H1 (cell line): ENCODE measurements around the gene COL4A2. TPM values are rescaled to one million over a fixed set of nuclear protein-coding genes. Genes with fewer than 3 reads are reported as not detected.

ENCODE experiments used
- CTCF ChIA-PET: fragments of 300-600 bp; sonication (Branson Sonifier 250); formaldehyde crosslinking; loops from one replicate; lab custom pipeline; 2021; ENCODE audit not compliant: partially characterized antibody; lab: Charles Lee
- POLR2A ChIA-PET: fragments of 300-600 bp; sonication (Branson Sonifier 250); formaldehyde crosslinking; loops from one replicate; lab custom pipeline; 2021; ENCODE audit warnings: inconsistent platforms; ENCODE audit not compliant: partially characterized antibody; lab: Charles Lee
- DNase-seq, 2 experiments: peaks; one replicate each; pipeline versions ENCODE4 v3.0.0 to v3.0.0-alpha.2; 2010 to 2022; ENCODE audit warnings: low spot score in 2 of 2, low read depth in 1 of 2, mixed read lengths in 1 of 2
- FAIRE-seq: peaks from 2 replicates; lab custom pipeline; 2011; peaks lifted over from hg19 to GRCh38; lab: Jason Lieb, UNC
- H2AFZ ChIP-seq: 2 replicates; pipeline ENCODE4 v1.8.1; 2012; ENCODE audit warnings: low read length, inconsistent platforms
- H2AK5ac ChIP-seq: 2 replicates; pipeline ENCODE4 v1.6.1; 2013; ENCODE audit warnings: low read depth, low read length
- H2BK120ac ChIP-seq: replicated peaks from 2 replicates; pipeline ENCODE3; 2013; ENCODE audit warnings: low read depth, low read length, inconsistent platforms
- H2BK12ac ChIP-seq: 2 replicates; pipeline ENCODE4 v1.6.1; 2013; ENCODE audit warnings: low read depth, low read length
- H2BK15ac ChIP-seq: 2 replicates; pipeline ENCODE4 v1.6.1; 2013; ENCODE audit warnings: low read length
- H2BK20ac ChIP-seq: 2 replicates; pipeline ENCODE4 v1.6.1; 2013; ENCODE audit warnings: low read length
- H2BK5ac ChIP-seq: 2 replicates; pipeline ENCODE4 v1.6.1; 2013; ENCODE audit warnings: low read depth, low read length
- H3K14ac ChIP-seq: 2 replicates; pipeline ENCODE4 v1.6.1; 2013; ENCODE audit warnings: inconsistent platforms; ENCODE audit not compliant: insufficient read length
- H3K18ac ChIP-seq: 2 replicates; pipeline ENCODE4 v1.6.1; 2013; ENCODE audit warnings: low read length; ENCODE audit errors: extremely low read depth
- H3K23ac ChIP-seq: 2 replicates; pipeline ENCODE4 v1.6.1; 2013; ENCODE audit warnings: inconsistent platforms; ENCODE audit not compliant: insufficient read length
- H3K23me2 ChIP-seq: 2 replicates; pipeline ENCODE4 v1.6.1; 2013; ENCODE audit warnings: low read depth, low read length
- H3K27ac ChIP-seq: 2 replicates; pipeline ENCODE4 v1.6.1; 2011; ENCODE audit warnings: low read depth, low read length, inconsistent platforms
- H3K27me3 ChIP-seq, 4 experiments: replicated peaks in 1 of 4; 1 replicate in 1 of 4; 2 replicates in 3 of 4; pipeline versions ENCODE4 v1.6.1 to v1.8.1; 2011 to 2013; ENCODE audit warnings: low read length in 3 of 4, mild to moderate bottlenecking in 3 of 4, inconsistent platforms in 2 of 4, mixed read lengths in 2 of 4, moderate library complexity in 1 of 4; ENCODE audit not compliant: control insufficient read depth in 3 of 4, insufficient read depth in 3 of 4; ENCODE audit errors: extremely low read depth in 1 of 4
- H3K36me3 ChIP-seq, 4 experiments: 2 replicates each; pipeline versions ENCODE4 v1.6.1 to v1.8.1; 2011 to 2013; ENCODE audit warnings: mild to moderate bottlenecking in 4 of 4, low read length in 3 of 4, moderate library complexity in 2 of 4, control low read depth in 1 of 4, inconsistent platforms in 1 of 4; ENCODE audit not compliant: insufficient read depth in 4 of 4, control insufficient read depth in 2 of 4
- H3K4ac ChIP-seq: replicated peaks from 2 replicates; pipeline ENCODE3; 2013; ENCODE audit warnings: low read length, low read depth, mixed read lengths, inconsistent platforms; ENCODE audit not compliant: insufficient read length
- H3K4me1 ChIP-seq, 4 experiments: replicated peaks in 1 of 4; 1 replicate in 1 of 4; 2 replicates in 3 of 4; pipeline versions ENCODE4 v1.6.1 to v1.8.1; 2011 to 2013; ENCODE audit warnings: low read length in 3 of 4, inconsistent platforms in 2 of 4, mixed read lengths in 1 of 4; ENCODE audit not compliant: insufficient read depth in 4 of 4, control insufficient read depth in 3 of 4
- H3K4me2 ChIP-seq, 2 experiments: 2 replicates each; pipeline versions ENCODE4 v1.6.1 to v1.8.1; 2011 to 2013; ENCODE audit warnings: low read depth in 2 of 2, low read length in 2 of 2, control low read depth in 1 of 2, inconsistent platforms in 1 of 2, mild to moderate bottlenecking in 1 of 2; ENCODE audit not compliant: insufficient read depth in 1 of 2
- H3K4me3 ChIP-seq, 4 experiments: fragments of 200-600, 300-600 bp in 1 of 4; sonication (generic), shearing (Covaris generic), sonication (Bioruptor Twin) in 1 of 4; 2 replicates each; pipeline versions ENCODE4 v1.5.1 to v1.8.1; 2011 to 2016; ENCODE audit warnings: low read length in 4 of 4, low read depth in 3 of 4, control low read depth in 2 of 4, inconsistent platforms in 2 of 4, mild to moderate bottlenecking in 2 of 4, mixed read lengths in 1 of 4, moderate library complexity in 1 of 4; ENCODE audit not compliant: insufficient read depth in 2 of 4; ENCODE audit errors: extremely low read depth in 1 of 4
- H3K56ac ChIP-seq: replicated peaks from 2 replicates; pipeline ENCODE3; 2013; ENCODE audit warnings: low read depth, mild to moderate bottlenecking, mixed read lengths, low read length, inconsistent platforms; ENCODE audit not compliant: insufficient read length
- H3K79me1 ChIP-seq: 2 replicates; pipeline ENCODE4 v1.6.1; 2013; ENCODE audit warnings: low read depth, low read length, control low read depth
- H3K79me2 ChIP-seq, 2 experiments: 2 replicates each; pipeline versions ENCODE4 v1.6.1 to v1.8.1; 2012 to 2013; ENCODE audit warnings: low read length in 2 of 2, mild to moderate bottlenecking in 2 of 2, inconsistent platforms in 1 of 2; ENCODE audit not compliant: insufficient read depth in 2 of 2, control insufficient read depth in 1 of 2
- H3K9ac ChIP-seq, 4 experiments: replicated peaks in 1 of 4; 1 replicate in 1 of 4; 2 replicates in 3 of 4; pipeline versions ENCODE4 v1.6.1 to v1.8.1; 2011 to 2013; ENCODE audit warnings: low read depth in 3 of 4, low read length in 3 of 4, control low read depth in 2 of 4, mild to moderate bottlenecking in 2 of 4, moderate library complexity in 2 of 4, inconsistent platforms in 1 of 4; ENCODE audit errors: extremely low read depth in 1 of 4
- H3K9me3 ChIP-seq, 2 experiments: 2 replicates each; pipeline versions ENCODE4 v1.6.1 to v1.8.1; 2012 to 2013; ENCODE audit warnings: mild to moderate bottlenecking in 2 of 2, moderate library complexity in 2 of 2, control low read depth in 1 of 2, inconsistent platforms in 1 of 2, low read depth in 1 of 2, low read length in 1 of 2, mixed read lengths in 1 of 2; ENCODE audit not compliant: insufficient read depth in 2 of 2
- H4K20me1 ChIP-seq, 2 experiments: replicated peaks in 1 of 2; 2 replicates each; pipeline versions ENCODE3 to v1.8.1; 2011 to 2013; ENCODE audit warnings: inconsistent platforms in 2 of 2, low read length in 2 of 2, mild to moderate bottlenecking in 1 of 2; ENCODE audit not compliant: insufficient read depth in 2 of 2, control insufficient read depth in 1 of 2
- H4K5ac ChIP-seq: 2 replicates; pipeline ENCODE4 v1.6.1; 2013; ENCODE audit warnings: low read length, low read depth, mixed read lengths, inconsistent platforms; ENCODE audit not compliant: insufficient read length
- H4K8ac ChIP-seq: 2 replicates; pipeline ENCODE4 v1.8.0; 2013; ENCODE audit warnings: mild to moderate bottlenecking, moderate library complexity, low read length, inconsistent platforms; ENCODE audit not compliant: insufficient read depth; ENCODE audit errors: extremely low read depth
- H4K91ac ChIP-seq: replicated peaks from 2 replicates; pipeline ENCODE3; 2013; ENCODE audit warnings: low read length, mixed read lengths, inconsistent platforms; ENCODE audit not compliant: insufficient read length
- GABPA ChIP-seq: IDR thresholded peaks from 2 replicates; pipeline ENCODE4 v1.6.1; 2011; ENCODE audit warnings: mild to moderate bottlenecking, low read length, moderate library complexity, borderline replicate concordance; ENCODE audit not compliant: insufficient read depth
- HDAC6 ChIP-seq: IDR thresholded peaks from one replicate; pipeline ENCODE4 v1.7.1; 2012; ENCODE audit warnings: low read depth, mild to moderate bottlenecking, inconsistent platforms, low read length, moderate library complexity
- SIN3A ChIP-seq, 2 experiments: IDR thresholded peaks in 1 of 2; conservative IDR thresholded peaks in 1 of 2; 2 replicates each; pipeline ENCODE4 v1.6.1; 2011 to 2012; ENCODE audit warnings: low read length in 2 of 2, improper control_type of control experiment in 1 of 2, low read depth in 1 of 2, mild to moderate bottlenecking in 1 of 2
- SUZ12 ChIP-seq: fragments of 200-600 bp; sonication (generic); IDR thresholded peaks from 2 replicates; pipeline ENCODE4 v1.6.1; 2012; ENCODE audit warnings: mild to moderate bottlenecking, inconsistent platforms, low read length, moderate library complexity, mixed read lengths
- TAF1 ChIP-seq: IDR thresholded peaks from 2 replicates; pipeline ENCODE4 v1.6.1; 2011; ENCODE audit warnings: mild to moderate bottlenecking, low read depth, low read length
- WGBS, 2 experiments: shearing (Covaris generic) in 1 of 2; methylation state at CpG; one replicate each; pipeline versions ENCODE4 v1.1.6 to v1.1.7; 2013 to 2015; ENCODE audit warnings: low lambda C conversion rate in 2 of 2, mixed read lengths in 2 of 2, inconsistent platforms in 1 of 2, low coverage in 1 of 2, missing lambda C conversion rate in 1 of 2; ENCODE audit not compliant: insufficient replicate concordance in 2 of 2, insufficient coverage in 1 of 2, insufficient read length in 1 of 2; ENCODE audit errors: extremely low coverage in 1 of 2, missing lambda C conversion rate in 1 of 2; 5-methylcytosine and 5-hydroxymethylcytosine counted together
- polyA plus RNA-seq, 7 experiments: library from polyadenylated mRNA; depleted of rRNA in 3 of 7; stranded (reverse) in 5 of 7; unstranded in 2 of 7; fragments of >200 nt in 5 of 7; fragments of 200-250 nt in 2 of 7; gene quantifications; 1 replicate in 5 of 7; 2 replicates in 1 of 7; 4 replicates in 1 of 7; pipeline versions ENCODE4 v1.2.1 to v1.2.3, GENCODE V29; 2011 to 2013; ENCODE audit warnings: missing spikeins in 2 of 7, mixed read lengths in 2 of 7
- total RNA-seq: library from RNA; stranded (reverse); fragmentation: NEBNext Ultra II Directional; extraction: Animal tissue kit (Norgen Biotek cat#: 25700); gene quantifications from 2 replicates; pipeline ENCODE4 v1.2.1, GENCODE V29; 2021

COL4A2 gene
- total and polyA plus RNA-seq, 2 of the 8 experiments (the other 6 are each of a cell fraction or from before 2014, with no cell fraction given) = 80.4 to 87.3 TPM

DNA sequence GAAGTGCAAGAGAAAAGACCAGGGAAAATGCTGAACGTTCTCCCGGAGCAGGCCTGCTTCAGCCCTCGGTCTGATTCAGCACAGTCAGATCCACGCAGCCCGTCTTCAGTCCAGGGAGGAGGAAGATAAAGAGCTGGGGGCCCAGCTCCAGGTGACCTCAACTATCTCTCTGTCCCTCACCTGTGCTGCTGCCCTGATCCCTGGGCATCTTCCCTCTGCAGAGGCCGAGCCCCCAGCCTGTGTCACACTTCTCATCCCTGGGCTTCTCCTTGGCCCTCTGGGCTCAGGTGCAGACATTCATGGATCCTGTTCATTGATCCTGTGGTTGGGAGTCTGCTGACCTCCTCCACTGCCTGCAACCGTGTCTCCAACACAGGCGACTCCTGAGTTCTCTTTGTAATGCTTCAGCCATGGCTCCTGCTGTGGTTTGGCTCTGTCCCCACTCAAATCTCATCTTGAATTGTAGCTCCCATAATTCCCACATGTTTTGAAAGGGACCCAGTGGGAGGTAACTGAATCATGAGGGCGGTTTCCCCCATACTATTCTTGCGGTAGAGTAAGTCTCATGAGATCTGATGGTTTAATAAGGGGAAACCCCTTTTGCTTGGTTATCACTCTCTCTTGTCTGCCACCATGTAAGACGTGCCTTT lies 27.9 kb downstream of the COL4A2 start:
- H3K36me3 ChIP-seq = no peaks in the 10 kb centered on the region; a peak in 1 of 8 replicates
- H3K27ac ChIP-seq = no peak overlapping the region
- H3K4ac ChIP-seq = no peak overlapping the region
- DNase-seq = no peak
- no peaks in the 10 kb centered on the region for H3K27me3 ChIP-seq
- POLR2A ChIA-PET = interaction anchor here (0.7 kb wide), 1 partner anchor 9 kb away, joined by 3 read pairs; no protein-coding TSS in a partner anchor
- no peaks in the 10 kb centered on the region for H3K9me3 ChIP-seq
- H3K14ac ChIP-seq = no peak overlapping the region
- no peak overlapping the region for H4K91ac ChIP-seq
- no peak overlapping the region for H2BK15ac ChIP-seq
- H3K4me2 ChIP-seq = no peak overlapping the region
- H3K79me1 ChIP-seq = peaks cover 3% of the 10 kb centered on the region; the same call in 1 of the 2 replicates
- no peak overlapping the region for H2AFZ ChIP-seq
- no peak overlapping the region for H2AK5ac ChIP-seq
- TF ChIP-seq TAF1 (no peak), HDAC6 (no peak), SUZ12 (no peak), SIN3A (conservative IDR thresholded peaks at IDR 0.05 in 1 of 2, IDR thresholded peaks at IDR 0.05 in 1 of 2; ENCODE audit: low read depth in 1 of 2, low read length in 2 of 2) (no peak), GABPA (no peak)
- TF ChIP-seq, all 59 proteins: peak for 0
- Histone ChIP-seq H3K23me2 (no peaks in the 10 kb centered on the region), H3K4me1 (peaks cover 0 to 8% (median 2%) of the 10 kb centered on the region in 4 experiments; a peak in 5 of 7 replicates), H4K20me1 (peaks cover 0 to 2% of the 10 kb centered on the region in 2 experiments), H3K18ac (no peak overlapping the region), H4K8ac (no peak overlapping the region), H3K4me3 (no peak overlapping the region), H3K9ac (no peak overlapping the region), H3K23ac (no peak overlapping the region), H3K79me2 (no peaks in the 10 kb centered on the region), H3K56ac (no peak overlapping the region), H2BK120ac (no peak overlapping the region), H2BK12ac (no peak overlapping the region), H2BK5ac (no peak overlapping the region), H2BK20ac (no peak overlapping the region), H4K5ac (no peak overlapping the region)
- FAIRE-seq = no peak
- 88% methylated on average over 11 of the region's 11 CpGs; no CpG with 5 or more reads in 1 of the 2 experiments for WGBS, 2 experiments
- CTCF ChIA-PET = interaction anchor here (0.9 to 1.7 kb wide), 4 partner anchors 9 to 50 kb away, joined by 3 to 5 read pairs (median 4); no protein-coding TSS in a partner anchor
